Type B pancreatic cell (in vitro differentiated cells): ENCODE measurements around the gene NENF. TPM values are rescaled to one million over a fixed set of nuclear protein-coding genes. Genes with fewer than 3 reads are reported as not detected.
A peak's percentile ranks its signal among the peaks of the same experiment; 100 is the strongest.

Experiments used
- DNase-seq: peaks from one replicate; pipeline ENCODE4 v3.0.0; 2021; ENCODE audit warnings: mixed read lengths; ENCODE audit not compliant: unreplicated experiment; ENCODE audit errors: extremely low spot score
- H3K27ac Mint-ChIP-seq: 2 replicates; pipeline ENCODE4 v1.8.0; 2021; ENCODE audit warnings: mild to moderate bottlenecking, mixed read lengths
- H3K27me3 Mint-ChIP-seq: 2 replicates; pipeline ENCODE4 v1.8.0; 2021; ENCODE audit warnings: mixed read lengths
- H3K36me3 Mint-ChIP-seq: 2 replicates; pipeline ENCODE4 v1.8.0; 2021; ENCODE audit warnings: mixed read lengths
- H3K4me1 Mint-ChIP-seq: one replicate; pipeline ENCODE4 v1.8.0; 2021; ENCODE audit warnings: mixed read lengths; ENCODE audit not compliant: unreplicated experiment
- H3K4me3 Mint-ChIP-seq: 2 replicates; pipeline ENCODE4 v1.8.0; 2021; ENCODE audit warnings: mild to moderate bottlenecking, mixed read lengths
- H3K9me3 Mint-ChIP-seq: 2 replicates; pipeline ENCODE4 v1.8.0; 2021; ENCODE audit warnings: mixed read lengths
- CTCF ChIP-seq: fragments of 200-600 bp; sonication (generic); conservative IDR thresholded peaks from 2 replicates; pipeline ENCODE4 v1.5.0; 2021; ENCODE audit warnings: antibody characterized with exemption, mild to moderate bottlenecking
- total RNA-seq: library from RNA; stranded (reverse); gene quantifications from 2 replicates; pipeline ENCODE4 v1.2.1, GENCODE V29; 2021; ENCODE audit warnings: low replicate concordance

The NENF gene
- total RNA-seq, 1 donor from 2014 or later: 48.9 TPM

GRCh38 chr1:212457740-212458338 lies 25.1 kb downstream of the NENF start:
- H3K4me3 Mint-ChIP-seq: no peak overlapping the region
- peak; percentile 74 for TF ChIP-seq CTCF
- no peaks in the 10 kb centered on the region for H3K27me3 Mint-ChIP-seq
- no peak overlapping the region for H3K27ac Mint-ChIP-seq
- H3K4me1 Mint-ChIP-seq: peaks cover 4% of the 10 kb centered on the region
- H3K9me3 Mint-ChIP-seq: no peaks in the 10 kb centered on the region
- no peak for DNase-seq
- no peaks in the 10 kb centered on the region for H3K36me3 Mint-ChIP-seq

GRCh38 chr1:212458817-212459216 lies 26.1 kb downstream of the NENF start:
- no peaks in the 10 kb centered on the region for H3K9me3 Mint-ChIP-seq
- no peak for TF ChIP-seq CTCF
- no peaks in the 10 kb centered on the region for H3K36me3 Mint-ChIP-seq
- no peaks in the 10 kb centered on the region for H3K27me3 Mint-ChIP-seq
- H3K4me1 Mint-ChIP-seq: peaks cover 13% of the 10 kb centered on the region
- no peak for DNase-seq
- H3K4me3 Mint-ChIP-seq: no peak overlapping the region
- no peak overlapping the region for H3K27ac Mint-ChIP-seq

GRCh38 chr1:212459656-212460055 lies 26.9 kb downstream of the NENF start:
- H3K36me3 Mint-ChIP-seq: no peaks in the 10 kb centered on the region
- no peak overlapping the region for H3K27ac Mint-ChIP-seq
- H3K27me3 Mint-ChIP-seq: no peaks in the 10 kb centered on the region
- H3K4me1 Mint-ChIP-seq: peaks cover 18% of the 10 kb centered on the region
- no peak for TF ChIP-seq CTCF
- no peaks in the 10 kb centered on the region for H3K9me3 Mint-ChIP-seq
- H3K4me3 Mint-ChIP-seq: no peak overlapping the region
- no peak for DNase-seq

- Mint-ChIP-seq H3K27ac (no peak overlapping the region), H3K36me3 (no peaks in the 10 kb centered on the region), H3K9me3 (no peaks in the 10 kb centered on the region), H3K27me3 (no peaks in the 10 kb centered on the region), H3K4me3 (no peak overlapping the region), H3K4me1 (peaks cover 18% of the 10 kb centered on the region)
- no peak for TF ChIP-seq CTCF
- no peak for DNase-seq
Observed at GRCh38 chr1:212460376-212460775, 27.7 kb downstream of the NENF start.

- TF ChIP-seq CTCF: no peak
- DNase-seq: no peak
- H3K27ac Mint-ChIP-seq: no peak overlapping the region
- no peaks in the 10 kb centered on the region for H3K27me3 Mint-ChIP-seq
- H3K36me3 Mint-ChIP-seq: no peaks in the 10 kb centered on the region
- H3K9me3 Mint-ChIP-seq: no peaks in the 10 kb centered on the region
- H3K4me1 Mint-ChIP-seq: peaks cover 14% of the 10 kb centered on the region
- no peak overlapping the region for H3K4me3 Mint-ChIP-seq
Observed at GRCh38 chr1:212461916-212462660, 29.4 kb downstream of the NENF start.
